Brain microvascular endothelial cell (primary cell): Measurements from ENCODE around the gene AFDN.

Experiments used
- DNase-seq: peaks from one replicate; pipeline ENCODE4 v3.0.0-alpha.2; 2020
- H3K27ac ChIP-seq: fragments of 250-450 bp; sonication (Bioruptor Pico); 2 replicates; pipeline ENCODE4 v1.5.1; 2020; ENCODE audit warnings: mild to moderate bottlenecking, moderate library complexity
- H3K27me3 ChIP-seq: fragments of 250-450 bp; sonication (Bioruptor Pico); replicated peaks from 2 replicates; pipeline ENCODE4 v1.5.1; 2020; ENCODE audit warnings: mild to moderate bottlenecking
- H3K36me3 ChIP-seq: fragments of 250-450 bp; sonication (Bioruptor Pico); replicated peaks from 2 replicates; pipeline ENCODE4 v1.5.1; 2020; ENCODE audit warnings: mild to moderate bottlenecking
- H3K4me3 ChIP-seq: 2 replicates; pipeline ENCODE4 v1.5.1; 2011; ENCODE audit warnings: low read depth, mild to moderate bottlenecking, control low read depth, low read length, moderate library complexity
- in situ Hi-C: cut with HindIII; loops from 2 replicates; pipeline ENCODE4 v1.10.0; 2017; ENCODE audit warnings: low sequenced_read_pairs, low pct_ligation_motif_present
- TF ChIP-seq, protein P1 (sequence below): IDR thresholded peaks from 2 replicates; pipeline ENCODE4 v1.5.1; 2011; ENCODE audit warnings: low read depth, mild to moderate bottlenecking, moderate library complexity, low read length, control low read depth, inconsistent platforms; ENCODE audit errors: missing control alignments

Gene AFDN

DNA sequence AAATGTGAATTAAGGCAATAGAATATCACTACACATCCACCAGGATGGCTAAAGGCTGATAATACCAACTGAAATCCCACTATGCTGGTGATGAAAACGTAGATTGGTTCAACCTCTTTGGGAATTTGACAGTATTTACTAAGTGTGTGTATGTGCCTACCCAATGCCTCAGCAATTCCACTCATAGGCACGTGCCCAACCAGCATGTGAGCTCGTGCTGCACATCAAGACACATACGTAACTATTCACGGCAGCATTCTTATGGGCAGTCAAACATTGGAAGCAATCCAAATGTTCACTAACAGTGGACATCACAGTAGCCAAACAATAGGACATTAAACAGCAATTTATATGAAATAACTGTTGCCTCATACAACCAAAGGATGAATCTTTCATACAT, 15.7 kb upstream of the AFDN start:
- Histone ChIP-seq H3K36me3 (no peaks in the 10 kb centered on the region), H3K27me3 (no peaks in the 10 kb centered on the region), H3K4me3 (no peak overlapping the region), H3K27ac (no peak overlapping the region)
- in situ Hi-C loops, result no loop called here
- DNase-seq, result no peak
- TF ChIP-seq, protein P1, sequence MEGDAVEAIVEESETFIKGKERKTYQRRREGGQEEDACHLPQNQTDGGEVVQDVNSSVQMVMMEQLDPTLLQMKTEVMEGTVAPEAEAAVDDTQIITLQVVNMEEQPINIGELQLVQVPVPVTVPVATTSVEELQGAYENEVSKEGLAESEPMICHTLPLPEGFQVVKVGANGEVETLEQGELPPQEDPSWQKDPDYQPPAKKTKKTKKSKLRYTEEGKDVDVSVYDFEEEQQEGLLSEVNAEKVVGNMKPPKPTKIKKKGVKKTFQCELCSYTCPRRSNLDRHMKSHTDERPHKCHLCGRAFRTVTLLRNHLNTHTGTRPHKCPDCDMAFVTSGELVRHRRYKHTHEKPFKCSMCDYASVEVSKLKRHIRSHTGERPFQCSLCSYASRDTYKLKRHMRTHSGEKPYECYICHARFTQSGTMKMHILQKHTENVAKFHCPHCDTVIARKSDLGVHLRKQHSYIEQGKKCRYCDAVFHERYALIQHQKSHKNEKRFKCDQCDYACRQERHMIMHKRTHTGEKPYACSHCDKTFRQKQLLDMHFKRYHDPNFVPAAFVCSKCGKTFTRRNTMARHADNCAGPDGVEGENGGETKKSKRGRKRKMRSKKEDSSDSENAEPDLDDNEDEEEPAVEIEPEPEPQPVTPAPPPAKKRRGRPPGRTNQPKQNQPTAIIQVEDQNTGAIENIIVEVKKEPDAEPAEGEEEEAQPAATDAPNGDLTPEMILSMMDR, result no peak

DNA sequence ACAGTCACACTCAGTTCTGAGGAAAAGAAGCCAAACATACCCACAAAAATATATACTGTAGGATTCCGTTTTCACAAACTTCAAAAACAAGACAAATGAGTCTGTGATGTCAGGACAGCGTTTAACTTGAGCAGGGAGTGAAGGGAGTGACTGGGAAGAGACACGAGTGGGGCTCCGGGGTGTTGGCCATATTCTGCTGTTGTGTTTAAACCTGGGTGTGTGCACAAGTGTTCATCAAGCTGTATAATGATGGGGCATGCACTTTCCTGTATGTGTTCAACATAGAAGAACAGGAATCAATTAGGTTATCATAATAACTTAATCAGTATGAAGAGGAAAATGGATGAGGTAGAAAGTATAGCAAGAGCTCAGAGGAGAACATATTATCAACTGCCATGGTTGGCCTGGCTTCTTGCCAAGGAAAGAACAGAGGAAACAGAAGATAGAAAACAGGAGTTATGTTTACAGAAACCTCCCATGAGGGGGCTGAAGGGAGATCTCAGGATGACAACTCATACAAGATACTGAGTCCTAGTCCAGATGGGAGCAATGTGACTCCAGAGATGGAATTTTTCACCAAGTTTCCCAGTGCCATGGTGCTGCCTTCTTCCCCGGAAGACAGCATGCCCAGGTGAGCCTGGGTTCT, 15.1 kb upstream of the AFDN start:
- in situ Hi-C loops, result no loop called here
- no peak overlapping the region for H3K27ac ChIP-seq
- H3K36me3 ChIP-seq, result no peaks in the 10 kb centered on the region
- TF ChIP-seq, protein P1, result no peak
- no peak for DNase-seq
- no peaks in the 10 kb centered on the region for H3K27me3 ChIP-seq
- no peak overlapping the region for H3K4me3 ChIP-seq

- Histone ChIP-seq H3K4me3 (no peak overlapping the region), H3K27me3 (no peaks in the 10 kb centered on the region), H3K36me3 (no peaks in the 10 kb centered on the region), H3K27ac (no peak overlapping the region)
- TF ChIP-seq, protein P1, result no peak
- DNase-seq, result no peak
- in situ Hi-C loops, result no loop called here
These were observed 14.6 kb upstream of the AFDN start for GRCh38 chr6:167812088-167812487.

DNA sequence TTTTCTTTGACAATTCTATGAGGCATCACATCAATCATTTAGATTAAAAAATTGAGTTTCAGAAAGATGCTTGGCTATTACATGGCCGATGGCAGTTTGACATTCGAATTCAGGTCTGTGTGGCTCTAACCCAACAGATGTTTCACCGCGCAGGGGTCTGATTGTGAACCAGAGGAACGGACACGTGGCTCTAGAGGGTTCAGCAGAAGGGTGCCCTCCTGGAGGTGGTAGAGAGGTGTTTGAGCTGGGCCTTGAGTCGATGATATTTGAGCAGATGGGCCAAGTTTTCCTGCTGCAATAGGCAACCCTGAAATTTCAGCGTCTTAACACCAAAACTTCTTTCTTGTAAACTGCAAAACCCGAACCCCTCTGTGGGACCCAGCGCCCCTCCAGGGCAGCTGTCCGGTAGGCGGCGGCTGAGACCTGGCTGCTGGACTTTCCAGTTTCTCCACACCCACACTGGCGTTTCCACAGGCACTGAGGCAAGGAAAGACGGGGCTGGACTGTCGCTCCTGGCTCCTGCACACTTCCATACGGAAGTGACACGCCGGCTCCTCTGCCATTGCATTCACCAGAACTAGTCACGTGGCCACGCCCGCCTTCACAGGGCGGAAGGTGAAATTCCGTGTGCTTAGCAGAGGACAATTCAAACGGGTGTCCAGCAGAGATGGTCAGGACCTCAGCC, 11.3 kb upstream of the AFDN start:
- H3K36me3 ChIP-seq, result no peaks in the 10 kb centered on the region
- in situ Hi-C loops, result no loop called here
- TF ChIP-seq, protein P1, result no peak
- no peak for DNase-seq
- no peak overlapping the region for H3K4me3 ChIP-seq
- H3K27ac ChIP-seq, result no peak overlapping the region
- H3K27me3 ChIP-seq, result no peaks in the 10 kb centered on the region

- no peak overlapping the region for H3K4me3 ChIP-seq
- TF ChIP-seq, protein P1, result no peak
- DNase-seq, result no peak
- H3K27ac ChIP-seq, result no peak overlapping the region
- no peaks in the 10 kb centered on the region for H3K36me3 ChIP-seq
- H3K27me3 ChIP-seq, result no peaks in the 10 kb centered on the region
- in situ Hi-C loops, result no loop called here
These were observed 9.7 kb upstream of the AFDN start for GRCh38 chr6:167817016-167817415.
